Trophoblast cell (in vitro differentiated cells and primary cell): ENCODE measurements around the gene PRTFDC1.

Experiments used
- DNase-seq, 2 donors: peaks; one replicate each; pipeline ENCODE4 v3.0.0-alpha.2; 2016
- H2AFZ ChIP-seq: 2 replicates; pipeline ENCODE4 v1.6.1; 2013; ENCODE audit warnings: low read length, moderate library complexity, mild to moderate bottlenecking; ENCODE audit not compliant: insufficient read depth, poor library complexity
- H2AK5ac ChIP-seq: 2 replicates; pipeline ENCODE4 v1.6.1; 2013; ENCODE audit warnings: mild to moderate bottlenecking, low read length
- H2BK120ac ChIP-seq: 2 replicates; pipeline ENCODE4 v1.6.1; 2013; ENCODE audit warnings: low read length, mild to moderate bottlenecking, moderate library complexity; ENCODE audit not compliant: insufficient read depth, poor library complexity
- H2BK12ac ChIP-seq: 2 replicates; pipeline ENCODE4 v1.6.1; 2013; ENCODE audit warnings: mild to moderate bottlenecking, low read length, moderate library complexity
- H2BK5ac ChIP-seq: 2 replicates; pipeline ENCODE4 v1.6.1; 2013; ENCODE audit warnings: low read length, low read depth, moderate library complexity, mild to moderate bottlenecking; ENCODE audit not compliant: poor library complexity
- H3K14ac ChIP-seq: 2 replicates; pipeline ENCODE4 v1.6.1; 2013; ENCODE audit warnings: mild to moderate bottlenecking, low read length
- H3K18ac ChIP-seq: 2 replicates; pipeline ENCODE4 v1.6.1; 2013; ENCODE audit warnings: mild to moderate bottlenecking, low read length
- H3K23ac ChIP-seq: 2 replicates; pipeline ENCODE4 v1.6.1; 2013; ENCODE audit warnings: low read length
- H3K27ac ChIP-seq: 2 replicates; pipeline ENCODE4 v1.5.1; 2013; ENCODE audit warnings: low read depth, mild to moderate bottlenecking, inconsistent platforms, low read length, moderate library complexity
- H3K27me3 ChIP-seq: 2 replicates; pipeline ENCODE4 v1.6.1; 2013; ENCODE audit warnings: inconsistent platforms, mild to moderate bottlenecking, low read length, moderate library complexity; ENCODE audit not compliant: insufficient read depth
- H3K36me3 ChIP-seq, 2 experiments: 1 replicate in 1 of 2; 2 replicates in 1 of 2; pipeline ENCODE4 v1.6.1; 2013; ENCODE audit warnings: low read length in 2 of 2, mild to moderate bottlenecking in 2 of 2, moderate library complexity in 1 of 2; ENCODE audit not compliant: insufficient read depth in 2 of 2, control insufficient read depth in 1 of 2
- H3K4ac ChIP-seq: 2 replicates; pipeline ENCODE4 v1.6.1; 2013; ENCODE audit warnings: low read depth, mild to moderate bottlenecking, low read length, moderate library complexity
- H3K4me1 ChIP-seq, 2 experiments: 1 replicate in 1 of 2; 2 replicates in 1 of 2; pipeline ENCODE4 v1.6.1; 2013; ENCODE audit warnings: low read length in 2 of 2, mild to moderate bottlenecking in 2 of 2, moderate library complexity in 1 of 2; ENCODE audit not compliant: insufficient read depth in 2 of 2, control insufficient read depth in 1 of 2
- H3K4me2 ChIP-seq: 2 replicates; pipeline ENCODE4 v1.6.1; 2013; ENCODE audit warnings: inconsistent platforms, mild to moderate bottlenecking, low read length, moderate library complexity
- H3K4me3 ChIP-seq: 2 replicates; pipeline ENCODE4 v1.5.1; 2013; ENCODE audit warnings: mild to moderate bottlenecking, low read depth, low read length, inconsistent platforms
- H3K79me1 ChIP-seq: one replicate; pipeline ENCODE4 v1.6.1; 2013; ENCODE audit warnings: low read length
- H3K79me2 ChIP-seq: 2 replicates; pipeline ENCODE4 v1.6.1; 2013; ENCODE audit warnings: low read length, mild to moderate bottlenecking; ENCODE audit not compliant: control insufficient read depth, insufficient read depth, poor library complexity
- H3K9ac ChIP-seq: 2 replicates; pipeline ENCODE4 v1.6.1; 2013; ENCODE audit warnings: mild to moderate bottlenecking, low read length
- H3K9me3 ChIP-seq: 2 replicates; pipeline ENCODE4 v1.6.1; 2013; ENCODE audit warnings: low read depth, mild to moderate bottlenecking, control low read depth, inconsistent platforms, low read length; ENCODE audit not compliant: insufficient read depth
- H4K12ac ChIP-seq: 2 replicates; pipeline ENCODE4 v1.6.1; 2013; ENCODE audit warnings: low read depth, mild to moderate bottlenecking, low read length, moderate library complexity
- H4K8ac ChIP-seq: 2 replicates; pipeline ENCODE4 v1.6.1; 2013; ENCODE audit warnings: low read depth, mild to moderate bottlenecking, low read length, moderate library complexity
- H4K91ac ChIP-seq: one replicate; pipeline ENCODE4 v1.6.1; 2013; ENCODE audit warnings: low read depth, mild to moderate bottlenecking, low read length, moderate library complexity
- WGBS: extraction: QIAGEN DNeasy Blood & Tissue Kit; methylation state at CpG from one replicate; pipeline ENCODE4 v1.1.7; 2013; ENCODE audit warnings: missing lambda C conversion rate; ENCODE audit not compliant: insufficient read length, insufficient coverage; ENCODE audit errors: extremely low coverage; 5-methylcytosine and 5-hydroxymethylcytosine counted together

PRTFDC1 gene

DNA sequence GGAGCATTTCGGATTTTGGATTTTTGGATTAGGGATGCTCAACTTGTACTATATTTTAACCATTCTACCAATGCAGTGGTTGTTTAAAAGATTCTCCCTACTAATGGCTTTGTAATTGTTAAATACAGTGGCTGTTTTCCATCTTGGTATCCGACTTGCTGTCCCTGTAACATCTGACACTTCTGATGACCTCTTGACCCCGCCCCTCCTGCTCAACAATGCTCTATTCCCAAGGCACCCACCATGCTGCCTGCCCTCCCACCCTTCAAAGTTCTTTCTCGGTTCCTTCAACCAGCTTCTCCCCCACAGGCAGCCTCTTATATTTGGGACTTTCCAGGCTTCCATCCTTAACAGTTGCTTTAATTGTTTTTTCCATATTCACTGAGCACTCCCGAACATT, 2.0 kb downstream of the PRTFDC1 start:
- H3K4me1 ChIP-seq, result peaks cover 4 to 9% of the 10 kb centered on the region in 2 experiments
- no peak overlapping the region for H4K12ac ChIP-seq
- H3K9me3 ChIP-seq, result no peaks in the 10 kb centered on the region
- H3K18ac ChIP-seq, result no peak overlapping the region
- no peak overlapping the region for H4K91ac ChIP-seq
- H2AFZ ChIP-seq, result no peak overlapping the region
- H3K36me3 ChIP-seq, result no peaks in the 10 kb centered on the region
- no peak overlapping the region for H3K4me3 ChIP-seq
- H3K4me2 ChIP-seq, result no peak overlapping the region
- no peaks in the 10 kb centered on the region for H3K27me3 ChIP-seq
- H3K4ac ChIP-seq, result no peak overlapping the region
- no peak overlapping the region for H3K9ac ChIP-seq
- H2AK5ac ChIP-seq, result no peak overlapping the region
- H2BK12ac ChIP-seq, result no peak overlapping the region
- no peak overlapping the region for H3K23ac ChIP-seq
- no peak overlapping the region for H4K8ac ChIP-seq
- no peak overlapping the region for H3K14ac ChIP-seq
- H3K79me1 ChIP-seq, result peaks cover 9% of the 10 kb centered on the region
- peaks cover 5% of the 10 kb centered on the region for H3K79me2 ChIP-seq
- H2BK5ac ChIP-seq, result no peak overlapping the region
- DNase-seq, result no peak
- H2BK120ac ChIP-seq, result no peak overlapping the region
- H3K27ac ChIP-seq, result no peak overlapping the region
- WGBS, result no CpG with 5 or more reads among the region's 5 CpGs

DNA sequence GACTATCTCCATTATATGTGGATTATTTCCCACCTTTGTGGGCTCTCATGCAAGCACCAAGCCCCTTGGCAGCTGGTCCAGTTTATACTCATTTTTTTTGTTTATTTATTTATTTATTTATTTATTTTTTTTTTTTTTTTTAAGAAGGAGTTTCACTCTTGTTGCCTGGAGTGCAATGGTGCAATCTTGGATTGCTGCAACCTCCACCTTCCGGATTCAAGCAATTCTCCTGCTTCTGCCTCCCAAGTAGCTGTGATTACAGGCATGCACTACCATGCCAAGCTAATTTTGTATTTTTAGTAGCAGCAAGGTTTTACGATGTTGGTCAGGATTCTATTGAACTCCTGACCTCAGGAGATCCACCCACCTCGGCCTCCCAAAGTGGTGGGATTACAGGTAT, 2.8 kb downstream of the PRTFDC1 start:
- no peak overlapping the region for H3K4ac ChIP-seq
- H3K27me3 ChIP-seq, result no peaks in the 10 kb centered on the region
- no peak overlapping the region for H2BK12ac ChIP-seq
- no peak overlapping the region for H4K8ac ChIP-seq
- no peak overlapping the region for H4K12ac ChIP-seq
- no peak overlapping the region for H4K91ac ChIP-seq
- peaks cover 9% of the 10 kb centered on the region for H3K79me1 ChIP-seq
- H3K4me2 ChIP-seq, result no peak overlapping the region
- H3K27ac ChIP-seq, result no peak overlapping the region
- H3K18ac ChIP-seq, result no peak overlapping the region
- peaks cover 5% of the 10 kb centered on the region for H3K79me2 ChIP-seq
- no peak overlapping the region for H2BK5ac ChIP-seq
- H2AFZ ChIP-seq, result no peak overlapping the region
- no peak overlapping the region for H2BK120ac ChIP-seq
- no peak overlapping the region for H3K23ac ChIP-seq
- H3K4me3 ChIP-seq, result no peak overlapping the region
- H3K14ac ChIP-seq, result no peak overlapping the region
- DNase-seq, result peak in 1 of 2 donors; percentile 18
- H3K9ac ChIP-seq, result no peak overlapping the region
- no peak overlapping the region for H2AK5ac ChIP-seq
- WGBS, result no CpG with 5 or more reads among the region's 3 CpGs
- no peaks in the 10 kb centered on the region for H3K9me3 ChIP-seq
- H3K36me3 ChIP-seq, result no peaks in the 10 kb centered on the region
- peaks cover 4 to 9% of the 10 kb centered on the region in 2 experiments for H3K4me1 ChIP-seq

DNA sequence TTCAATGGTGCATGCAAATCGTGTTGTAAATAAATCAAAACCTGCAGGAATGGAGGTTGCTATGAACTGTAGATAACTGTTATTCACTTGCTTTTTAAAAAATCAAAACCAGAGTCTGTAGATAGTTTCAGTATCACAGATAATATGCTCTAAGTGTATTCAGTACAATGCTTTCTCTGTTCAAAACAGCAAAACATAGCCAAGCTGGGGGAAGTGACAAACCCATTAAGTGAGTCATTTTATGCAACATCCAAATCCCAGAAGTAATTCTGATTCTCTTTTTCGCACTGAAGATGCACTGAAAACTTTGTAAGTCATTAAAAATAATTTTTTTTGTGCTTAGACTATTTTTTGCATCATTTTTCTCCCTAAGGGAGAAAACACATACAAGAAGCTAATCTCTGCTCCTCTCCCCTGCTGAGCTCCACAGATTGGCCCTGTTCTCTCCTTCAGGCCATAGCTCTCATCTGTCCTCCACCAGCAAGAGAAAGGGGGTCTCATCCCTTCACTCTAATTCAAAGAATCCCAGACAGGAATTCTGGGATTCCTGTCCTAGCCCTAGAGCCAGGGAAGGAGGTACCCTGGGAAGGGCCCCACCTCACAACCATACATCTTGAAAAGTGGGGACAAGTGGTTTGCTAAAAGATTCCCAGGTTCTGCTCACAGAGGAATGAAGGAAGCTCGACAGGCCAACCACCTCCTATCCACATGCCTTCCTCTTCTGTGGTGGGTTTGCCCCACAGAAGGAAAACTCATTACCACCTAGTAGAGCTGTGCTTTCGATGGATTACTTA, 4.9 kb downstream of the PRTFDC1 start:
- Histone ChIP-seq H3K9me3 (no peaks in the 10 kb centered on the region), H3K4me2 (no peak overlapping the region), H3K36me3 (no peaks in the 10 kb centered on the region), H4K8ac (no peak overlapping the region), H3K4ac (no peak overlapping the region), H2BK120ac (no peak overlapping the region), H3K27ac (no peak overlapping the region), H3K27me3 (no peaks in the 10 kb centered on the region), H3K23ac (no peak overlapping the region), H3K79me2 (peaks cover 5% of the 10 kb centered on the region), H3K9ac (no peak overlapping the region), H3K18ac (no peak overlapping the region), H3K14ac (no peak overlapping the region), H2AK5ac (no peak overlapping the region), H2BK5ac (no peak overlapping the region), H2AFZ (no peak overlapping the region), H4K12ac (no peak overlapping the region), H3K4me3 (no peak overlapping the region), H2BK12ac (no peak overlapping the region), H4K91ac (no peak overlapping the region), H3K79me1 (peaks cover 5% of the 10 kb centered on the region), H3K4me1 (peaks cover 0 to 9% of the 10 kb centered on the region in 2 experiments)
- DNase-seq, result no peak
- no CpG with 5 or more reads among the region's 4 CpGs for WGBS

DNA sequence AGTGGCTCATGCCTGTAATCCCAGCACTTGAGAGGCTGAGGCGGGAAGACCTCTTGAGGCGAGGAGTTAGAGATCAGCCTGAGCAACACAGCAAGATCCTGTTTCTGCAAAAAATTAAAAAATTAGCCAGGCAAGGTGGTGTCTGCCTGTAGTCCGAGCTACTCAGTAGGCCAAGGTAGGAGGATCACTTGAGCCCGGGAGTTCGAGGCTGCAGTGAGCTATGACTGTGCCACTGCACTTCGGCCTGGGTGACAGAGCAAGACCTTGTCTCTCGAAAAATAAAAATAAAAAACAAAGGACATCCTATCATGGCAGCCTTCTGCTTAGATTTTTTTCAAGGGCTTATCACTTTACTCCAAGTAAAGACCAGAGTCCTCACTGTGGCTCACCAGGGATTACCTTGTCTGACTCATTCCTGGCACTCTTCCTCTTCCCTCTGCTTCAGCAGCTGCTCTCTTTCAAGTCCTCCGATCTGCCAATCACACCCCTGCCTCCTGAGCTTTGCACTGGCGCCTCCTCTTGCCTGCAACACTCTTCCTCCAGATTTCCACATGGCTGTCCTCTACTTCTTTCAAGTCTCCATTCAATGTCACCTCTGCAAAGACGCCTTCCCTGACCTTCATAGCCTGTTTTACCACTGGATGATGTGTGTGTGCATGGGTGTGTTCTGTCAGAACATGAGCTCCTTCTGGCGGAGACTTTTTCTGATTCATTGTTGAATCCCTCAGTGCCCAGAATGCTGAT, 7.7 kb downstream of the PRTFDC1 start:
- Histone ChIP-seq H3K4ac (no peak overlapping the region), H2AFZ (no peak overlapping the region), H2AK5ac (no peak overlapping the region), H3K79me2 (no peaks in the 10 kb centered on the region), H4K91ac (no peak overlapping the region), H3K9ac (no peak overlapping the region), H3K23ac (no peak overlapping the region), H4K8ac (no peak overlapping the region), H3K4me2 (no peak overlapping the region), H2BK120ac (no peak overlapping the region), H4K12ac (no peak overlapping the region), H3K4me3 (no peak overlapping the region), H2BK12ac (no peak overlapping the region), H3K27me3 (no peaks in the 10 kb centered on the region), H2BK5ac (no peak overlapping the region), H3K27ac (no peak overlapping the region), H3K18ac (no peak overlapping the region), H3K14ac (no peak overlapping the region), H3K4me1 (no peaks in the 10 kb centered on the region), H3K9me3 (no peaks in the 10 kb centered on the region), H3K36me3 (no peaks in the 10 kb centered on the region), H3K79me1 (no peaks in the 10 kb centered on the region)
- peak in 1 of 2 donors; percentile 15 for DNase-seq
- no CpG with 5 or more reads among the region's 11 CpGs for WGBS
